Neural progenitor cell (in vitro differentiated cells): ENCODE measurements around the gene SLC35F3. TPM values are rescaled to one million over a fixed set of nuclear protein-coding genes. Genes with fewer than 3 reads are reported as not detected.
"Not testable (repeated sequence)": the region's sequence is repeated elsewhere in the genome, so short reads cannot be mapped to it uniquely, and the experiment has no call there.

ENCODE experiments used
- DNase-seq: peaks from one replicate; pipeline ENCODE4 v3.0.0-alpha.2; 2016; ENCODE audit warnings: low spot score
- H2AFZ ChIP-seq: fragments of 200-600 bp; sonication (generic); replicated peaks from 2 replicates; pipeline ENCODE4 v1.6.1; 2016; ENCODE audit warnings: antibody characterized with exemption
- H3F3A ChIP-seq: fragments of 200-600 bp; sonication (generic); 2 replicates; pipeline ENCODE4 v1.6.1; 2016; ENCODE audit warnings: antibody characterized with exemption, low read depth
- H3K27ac ChIP-seq: fragments of 200-600 bp; sonication (generic); 2 replicates; pipeline ENCODE4 v1.5.1; 2016; ENCODE audit warnings: mild to moderate bottlenecking
- H3K27me3 ChIP-seq: fragments of 200-600 bp; sonication (generic); 2 replicates; pipeline ENCODE4 v1.6.1; 2016; ENCODE audit warnings: mild to moderate bottlenecking, moderate library complexity
- H3K36me3 ChIP-seq: fragments of 200-600 bp; sonication (generic); 2 replicates; pipeline ENCODE4 v1.5.1; 2016
- H3K4me1 ChIP-seq: fragments of 200-600 bp; sonication (generic); 2 replicates; pipeline ENCODE4 v1.6.1; 2016; ENCODE audit warnings: mixed run types
- H3K4me2 ChIP-seq: fragments of 200-600 bp; sonication (generic); 2 replicates; pipeline ENCODE4 v1.6.1; 2016
- H3K4me3 ChIP-seq: fragments of 200-600 bp; sonication (generic); 2 replicates; pipeline ENCODE4 v1.5.1; 2016
- H3K79me2 ChIP-seq: fragments of 200-600 bp; sonication (generic); 2 replicates; pipeline ENCODE4 v1.6.1; 2016; ENCODE audit warnings: low read depth
- H3K9ac ChIP-seq: fragments of 200-600 bp; sonication (generic); 2 replicates; pipeline ENCODE4 v1.6.1; 2016
- H3K9me3 ChIP-seq: fragments of 200-600 bp; sonication (generic); 2 replicates; pipeline ENCODE4 v1.5.1; 2016; ENCODE audit warnings: low read depth
- H4K20me1 ChIP-seq: fragments of 200-600 bp; sonication (generic); 2 replicates; pipeline ENCODE4 v1.6.1; 2016; ENCODE audit warnings: low read depth
- H3K27ac Mint-ChIP-seq: 3 replicates; pipeline ENCODE4 v1.8.0; 2021; ENCODE audit warnings: mixed read lengths
- H3K27me3 Mint-ChIP-seq: 2 replicates; pipeline ENCODE4 v1.8.0; 2022; ENCODE audit warnings: low read depth, mild to moderate bottlenecking, inconsistent platforms, moderate library complexity, mixed read lengths; ENCODE audit not compliant: insufficient read depth
- H3K36me3 Mint-ChIP-seq: 3 replicates; pipeline ENCODE4 v1.8.0; 2021; ENCODE audit warnings: mixed read lengths
- H3K4me1 Mint-ChIP-seq: 3 replicates; pipeline ENCODE4 v1.8.0; 2021; ENCODE audit warnings: mixed read lengths
- H3K4me3 Mint-ChIP-seq: 3 replicates; pipeline ENCODE4 v1.8.0; 2021; ENCODE audit warnings: mild to moderate bottlenecking, moderate library complexity, mixed read lengths
- H3K9me3 Mint-ChIP-seq: 3 replicates; pipeline ENCODE4 v1.8.0; 2020; ENCODE audit warnings: mixed read lengths
- EZH2 ChIP-seq: fragments of 200-600 bp; sonication (generic); IDR thresholded peaks from 2 replicates; pipeline ENCODE4 v1.6.1; 2017; ENCODE audit warnings: antibody characterized with exemption, mild to moderate bottlenecking, moderate library complexity
- EZH2phosphoT487 ChIP-seq: fragments of 200-600 bp; sonication (generic); IDR thresholded peaks from 2 replicates; pipeline ENCODE4 v1.6.1; 2017; ENCODE audit warnings: antibody characterized with exemption
- total RNA-seq: library from RNA; depleted of rRNA; stranded (reverse); fragments of >200 nt; gene quantifications from 2 replicates; pipeline ENCODE4 v1.2.3, GENCODE V29; 2015; ENCODE audit warnings: low replicate concordance
- TF ChIP-seq, protein P1 (sequence below): fragments of 200-600 bp; sonication (generic); IDR thresholded peaks from 2 replicates; pipeline ENCODE4 v1.5.1; 2017; ENCODE audit warnings: antibody characterized with exemption, mild to moderate bottlenecking

SLC35F3 gene
- total RNA-seq, 1 donor from 2014 or later: 0.79 TPM

DNA sequence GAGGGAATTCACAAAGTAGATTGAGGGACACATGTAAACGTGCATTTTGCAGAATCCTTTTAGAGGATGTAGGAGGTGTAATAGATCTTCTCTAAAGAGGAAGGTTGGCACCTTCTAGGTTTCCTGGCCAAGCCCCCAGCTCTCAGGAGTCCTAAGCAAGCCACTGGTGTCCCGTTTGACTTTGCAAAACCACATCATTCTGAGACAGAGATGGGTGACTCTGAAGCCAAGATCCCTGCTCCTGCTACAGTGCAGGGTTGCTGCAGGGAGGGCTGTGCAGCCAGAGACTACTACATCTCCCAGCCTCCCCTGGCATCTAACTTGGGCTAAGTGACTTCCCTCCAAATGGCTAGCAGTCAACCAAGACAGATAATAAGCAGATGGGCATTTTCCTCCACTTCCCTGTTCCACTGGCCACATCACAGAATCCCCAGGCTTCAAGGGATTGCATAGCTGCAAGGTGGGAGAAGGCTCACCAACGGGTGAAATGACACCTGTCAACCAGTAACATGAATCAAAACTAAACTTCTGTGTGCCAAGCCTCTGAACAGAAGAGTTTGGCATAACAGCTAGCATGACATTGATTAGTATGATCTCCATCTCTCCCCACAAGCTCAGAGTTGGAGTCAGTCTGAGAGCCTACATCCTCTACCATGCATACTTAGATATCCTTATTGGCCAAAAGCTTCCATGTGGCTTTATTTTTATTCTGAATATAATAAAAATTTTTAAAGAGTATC is 339.2 kb downstream of the SLC35F3 start:
- H3K4me1 ChIP-seq: no peaks in the 10 kb centered on the region
- H3K4me1 Mint-ChIP-seq: peaks cover 4% of the 10 kb centered on the region
- peaks cover 2% of the 10 kb centered on the region for H3K27me3 Mint-ChIP-seq
- no peaks in the 10 kb centered on the region for H4K20me1 ChIP-seq
- H3K4me3 ChIP-seq: no peak overlapping the region
- TF ChIP-seq EZH2phosphoT487 (no peak), EZH2 (no peak)
- TF ChIP-seq, protein P1, sequence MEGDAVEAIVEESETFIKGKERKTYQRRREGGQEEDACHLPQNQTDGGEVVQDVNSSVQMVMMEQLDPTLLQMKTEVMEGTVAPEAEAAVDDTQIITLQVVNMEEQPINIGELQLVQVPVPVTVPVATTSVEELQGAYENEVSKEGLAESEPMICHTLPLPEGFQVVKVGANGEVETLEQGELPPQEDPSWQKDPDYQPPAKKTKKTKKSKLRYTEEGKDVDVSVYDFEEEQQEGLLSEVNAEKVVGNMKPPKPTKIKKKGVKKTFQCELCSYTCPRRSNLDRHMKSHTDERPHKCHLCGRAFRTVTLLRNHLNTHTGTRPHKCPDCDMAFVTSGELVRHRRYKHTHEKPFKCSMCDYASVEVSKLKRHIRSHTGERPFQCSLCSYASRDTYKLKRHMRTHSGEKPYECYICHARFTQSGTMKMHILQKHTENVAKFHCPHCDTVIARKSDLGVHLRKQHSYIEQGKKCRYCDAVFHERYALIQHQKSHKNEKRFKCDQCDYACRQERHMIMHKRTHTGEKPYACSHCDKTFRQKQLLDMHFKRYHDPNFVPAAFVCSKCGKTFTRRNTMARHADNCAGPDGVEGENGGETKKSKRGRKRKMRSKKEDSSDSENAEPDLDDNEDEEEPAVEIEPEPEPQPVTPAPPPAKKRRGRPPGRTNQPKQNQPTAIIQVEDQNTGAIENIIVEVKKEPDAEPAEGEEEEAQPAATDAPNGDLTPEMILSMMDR: no peak
- H3K9ac ChIP-seq: no peak overlapping the region
- no peak overlapping the region for H3K4me2 ChIP-seq
- H3K27me3 ChIP-seq: no peaks in the 10 kb centered on the region
- H3K36me3 Mint-ChIP-seq: peaks cover 4% of the 10 kb centered on the region
- no peak overlapping the region for H3K27ac Mint-ChIP-seq
- no peaks in the 10 kb centered on the region for H3K79me2 ChIP-seq
- DNase-seq: no peak
- no peak overlapping the region for H3K27ac ChIP-seq
- H2AFZ ChIP-seq: no peak overlapping the region
- no peaks in the 10 kb centered on the region for H3F3A ChIP-seq
- H3K36me3 ChIP-seq: no peaks in the 10 kb centered on the region
- H3K9me3 Mint-ChIP-seq: peaks cover 25% of the 10 kb centered on the region
- H3K9me3 ChIP-seq: no peaks in the 10 kb centered on the region
- H3K4me3 Mint-ChIP-seq: no peak overlapping the region

DNA sequence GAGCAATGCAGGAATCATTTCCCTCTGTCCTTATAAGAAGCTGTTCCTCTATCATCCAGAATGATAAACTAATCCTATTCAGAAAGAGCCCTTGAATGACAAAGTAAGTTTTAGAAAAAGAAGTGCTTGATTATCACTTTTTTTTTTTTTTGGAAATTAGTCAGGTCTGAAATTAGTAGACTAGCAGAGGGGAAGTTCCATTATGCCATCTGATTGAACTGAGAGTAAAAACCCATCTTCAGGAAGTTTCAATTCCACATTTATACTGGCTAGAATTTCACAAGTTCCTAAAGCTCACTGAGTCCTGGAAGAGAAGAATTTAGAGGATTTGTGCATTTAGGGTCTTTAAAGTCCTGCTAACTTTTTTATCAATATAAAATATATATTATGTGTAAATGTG is 340.0 kb downstream of the SLC35F3 start:
- no peaks in the 10 kb centered on the region for H3K27me3 ChIP-seq
- no peaks in the 10 kb centered on the region for H3K4me1 ChIP-seq
- no peaks in the 10 kb centered on the region for H3K79me2 ChIP-seq
- TF ChIP-seq, protein P1: no peak
- TF ChIP-seq EZH2phosphoT487 (no peak), EZH2 (no peak)
- H2AFZ ChIP-seq: no peak overlapping the region
- H4K20me1 ChIP-seq: no peaks in the 10 kb centered on the region
- Mint-ChIP-seq H3K4me1 (peaks cover 4% of the 10 kb centered on the region), H3K4me3 (no peak overlapping the region), H3K27ac (no peak overlapping the region), H3K36me3 (peaks cover 4% of the 10 kb centered on the region), H3K27me3 (peaks cover 2% of the 10 kb centered on the region), H3K9me3 (peaks cover 28% of the 10 kb centered on the region)
- H3K9me3 ChIP-seq: no peaks in the 10 kb centered on the region
- no peak overlapping the region for H3K27ac ChIP-seq
- no peaks in the 10 kb centered on the region for H3F3A ChIP-seq
- H3K4me2 ChIP-seq: no peak overlapping the region
- H3K36me3 ChIP-seq: no peaks in the 10 kb centered on the region
- DNase-seq: no peak
- no peak overlapping the region for H3K9ac ChIP-seq
- H3K4me3 ChIP-seq: no peak overlapping the region

DNA sequence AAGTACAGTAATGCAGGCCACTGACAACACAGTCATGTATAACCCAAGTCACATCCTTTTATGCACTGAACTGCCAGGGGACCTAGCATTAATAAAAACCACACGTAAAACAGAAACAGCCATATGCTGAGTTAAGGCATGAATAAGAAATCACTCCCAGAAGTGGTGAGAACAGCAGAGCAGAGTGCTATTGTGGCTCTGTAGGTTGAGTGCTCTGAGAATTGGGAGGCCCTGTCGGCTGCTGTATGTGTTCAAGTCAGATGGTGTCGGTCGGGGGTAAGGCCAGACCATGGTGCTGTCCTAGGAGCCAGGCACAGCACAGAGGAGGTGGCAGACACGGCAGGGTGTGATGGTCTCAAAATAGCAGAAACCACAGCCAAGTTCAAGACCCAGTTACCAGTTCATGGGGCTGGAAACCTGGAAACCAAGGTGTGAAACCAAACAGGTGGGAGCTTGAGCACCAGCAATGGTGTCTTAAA is 342.2 kb downstream of the SLC35F3 start:
- peaks cover 17% of the 10 kb centered on the region for H3K4me1 Mint-ChIP-seq
- DNase-seq: no peak
- H2AFZ ChIP-seq: no peak overlapping the region
- no peaks in the 10 kb centered on the region for H3K79me2 ChIP-seq
- TF ChIP-seq EZH2phosphoT487: no peak
- no peak for TF ChIP-seq EZH2
- TF ChIP-seq, protein P1: no peak
- peaks cover 5% of the 10 kb centered on the region for H3K27me3 Mint-ChIP-seq
- H3K27me3 ChIP-seq: no peaks in the 10 kb centered on the region
- H3K9me3 ChIP-seq: no peaks in the 10 kb centered on the region
- H3K9me3 Mint-ChIP-seq: peaks cover 32% of the 10 kb centered on the region
- no peak overlapping the region for H3K4me3 Mint-ChIP-seq
- H3K36me3 ChIP-seq: no peaks in the 10 kb centered on the region
- no peak overlapping the region for H3K27ac Mint-ChIP-seq
- no peak overlapping the region for H3K27ac ChIP-seq
- peaks cover 12% of the 10 kb centered on the region for H3K4me1 ChIP-seq
- no peak overlapping the region for H3K4me2 ChIP-seq
- peaks cover 13% of the 10 kb centered on the region for H3F3A ChIP-seq
- H3K9ac ChIP-seq: no peak overlapping the region
- no peaks in the 10 kb centered on the region for H4K20me1 ChIP-seq
- H3K4me3 ChIP-seq: no peak overlapping the region
- H3K36me3 Mint-ChIP-seq: peaks cover 4% of the 10 kb centered on the region

DNA sequence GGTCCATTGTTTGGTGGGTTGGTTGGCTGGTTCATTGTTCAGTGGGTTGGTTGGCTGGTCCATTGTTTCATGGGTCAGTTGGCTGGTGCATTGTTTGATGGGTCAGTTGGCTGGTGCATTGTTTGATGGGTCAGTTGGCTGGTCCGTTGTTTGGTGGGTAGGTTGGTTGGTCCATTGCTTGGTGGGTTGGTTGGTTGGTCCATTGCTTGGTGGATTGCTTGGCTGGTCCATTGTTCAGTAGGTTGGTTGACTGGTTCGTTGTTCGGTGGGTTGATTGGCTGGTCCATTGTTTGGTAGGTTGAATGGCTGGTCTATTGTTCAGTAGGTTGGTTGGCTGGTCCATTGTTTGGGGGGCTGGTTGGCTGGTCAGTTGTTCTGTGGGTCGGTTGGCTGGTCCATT is 343.3 kb downstream of the SLC35F3 start:
- Mint-ChIP-seq H3K9me3 (peaks cover 28% of the 10 kb centered on the region), H3K4me1 (peaks cover 13% of the 10 kb centered on the region)
- not testable (repeated sequence) for H3K9ac ChIP-seq, H3K27ac ChIP-seq, H3K27ac Mint-ChIP-seq, H3K27me3 Mint-ChIP-seq, H3K4me3 ChIP-seq, H3K79me2 ChIP-seq, H3K36me3 ChIP-seq, H3K36me3 Mint-ChIP-seq, H3K27me3 ChIP-seq, H3K4me3 Mint-ChIP-seq, H3K9me3 ChIP-seq, DNase-seq, H3K4me2 ChIP-seq, H2AFZ ChIP-seq, H4K20me1 ChIP-seq
- H3K4me1 ChIP-seq: peaks cover 16% of the 10 kb centered on the region
- peaks cover 14% of the 10 kb centered on the region for H3F3A ChIP-seq
